Cortex of kidney (tissue), 1 donor: ENCODE data around the gene PFN3.

Experiments used
- DNase-seq: peaks from one replicate; lab custom pipeline; 2025; lab: John Stamatoyannopoulos, UW

Gene PFN3

GRCh38 chr5:177437623-177438022, 37.2 kb upstream of the PFN3 start:
- no peak for DNase-seq

- DNase-seq, result no peak
Observed at GRCh38 chr5:177435847-177436536, 35.5 kb upstream of the PFN3 start.

DNA sequence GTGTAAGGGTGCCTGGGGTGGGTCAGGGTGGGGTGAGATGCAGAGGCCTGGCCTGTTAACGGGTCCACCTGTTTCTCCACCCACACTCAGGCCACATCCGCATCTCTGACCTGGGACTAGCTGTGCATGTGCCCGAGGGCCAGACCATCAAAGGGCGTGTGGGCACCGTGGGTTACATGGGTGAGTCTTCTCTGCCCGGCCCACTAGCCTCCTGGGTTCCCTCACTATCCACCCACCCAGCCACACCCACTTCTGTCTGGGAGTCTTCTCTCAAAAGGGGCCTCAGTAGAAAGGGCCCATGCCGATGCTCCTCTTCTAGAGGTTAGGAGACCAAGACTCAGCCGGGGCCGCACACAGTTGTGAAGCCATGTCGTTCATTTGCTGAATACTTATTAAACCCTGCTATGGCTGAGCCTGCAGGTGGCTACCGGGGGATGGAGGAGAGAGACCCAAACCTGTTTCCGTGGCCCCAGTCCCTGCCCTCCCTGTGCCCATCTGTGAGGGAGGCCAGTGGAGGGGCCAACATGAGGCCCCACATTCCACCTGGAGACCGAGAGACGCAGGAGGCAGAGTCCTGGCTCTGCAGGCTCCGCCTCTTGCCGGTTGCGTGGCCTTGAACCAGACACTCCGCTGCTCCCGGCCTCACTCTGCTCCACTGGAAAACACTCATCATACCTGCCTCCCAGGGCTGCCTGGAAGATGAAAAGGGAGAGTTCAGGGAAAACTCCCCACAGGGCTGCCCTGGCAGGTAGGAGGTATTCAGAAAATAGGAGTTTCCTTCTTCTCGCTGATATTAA, 34.7 kb upstream of the PFN3 start:
- no peak for DNase-seq

- no peak for DNase-seq
Observed at GRCh38 chr5:177434437-177434836, 34.0 kb upstream of the PFN3 start.

DNA sequence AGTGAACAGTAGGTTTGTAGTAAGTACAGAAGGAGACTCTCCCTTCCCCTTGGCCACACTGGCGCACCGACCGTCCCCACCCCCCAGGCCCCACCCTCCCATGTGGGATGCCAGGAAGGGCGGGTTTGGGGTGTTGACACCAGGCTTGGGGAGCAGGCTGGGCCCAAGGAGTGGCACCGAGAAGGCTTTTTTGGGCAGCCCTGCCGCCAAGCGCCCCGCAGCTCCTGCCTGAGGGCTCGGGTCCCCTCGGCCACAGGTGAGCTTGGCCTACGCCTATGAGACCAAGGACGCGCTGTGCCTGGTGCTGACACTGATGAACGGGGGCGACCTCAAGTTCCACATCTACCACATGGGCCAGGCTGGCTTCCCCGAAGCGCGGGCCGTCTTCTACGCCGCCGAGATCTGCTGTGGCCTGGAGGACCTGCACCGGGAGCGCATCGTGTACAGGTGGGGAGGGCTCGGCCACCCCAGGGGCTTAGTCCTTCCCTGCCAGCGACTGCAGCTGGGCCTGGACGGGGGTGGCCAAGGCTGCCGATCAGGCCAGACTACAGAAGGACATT, 33.3 kb upstream of the PFN3 start:
- no peak for DNase-seq

DNA sequence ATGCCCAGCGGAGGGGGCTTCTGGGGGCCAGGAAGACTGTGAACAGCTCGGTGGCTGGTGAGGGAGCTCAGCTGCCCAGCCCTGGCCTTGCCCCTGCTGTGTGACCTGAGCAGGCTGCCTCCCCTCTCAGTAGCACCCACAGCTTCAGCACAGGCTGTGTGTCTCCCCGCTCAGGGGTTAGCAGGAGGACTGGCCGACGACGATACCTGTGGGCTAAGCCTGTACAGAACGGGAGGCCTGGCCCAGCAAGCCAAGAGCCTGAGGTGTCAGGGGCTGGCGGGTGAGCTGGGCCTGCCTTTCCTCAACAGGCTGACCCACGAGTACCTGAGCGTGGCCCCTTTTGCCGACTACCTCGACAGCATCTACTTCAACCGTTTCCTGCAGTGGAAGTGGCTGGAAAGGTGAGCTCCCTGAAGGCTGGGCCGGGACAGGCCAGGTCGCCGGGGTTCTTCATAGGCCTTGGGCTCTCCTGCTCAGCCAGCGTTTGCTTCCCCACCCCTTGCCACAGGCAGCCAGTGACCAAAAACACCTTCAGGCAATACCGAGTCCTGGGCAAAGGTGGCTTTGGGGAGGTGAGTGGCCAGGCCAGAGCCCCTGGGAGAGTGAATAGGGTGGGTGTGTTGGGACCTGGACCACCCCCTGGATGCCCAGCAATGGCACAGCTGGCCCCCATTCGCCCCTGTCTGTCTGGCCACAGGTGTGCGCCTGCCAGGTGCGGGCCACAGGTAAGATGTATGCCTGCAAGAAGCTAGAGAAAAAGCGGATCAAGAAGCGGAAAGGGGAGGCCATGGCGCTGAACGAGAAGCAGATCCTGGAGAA, 32.6 kb upstream of the PFN3 start:
- no peak for DNase-seq

DNA sequence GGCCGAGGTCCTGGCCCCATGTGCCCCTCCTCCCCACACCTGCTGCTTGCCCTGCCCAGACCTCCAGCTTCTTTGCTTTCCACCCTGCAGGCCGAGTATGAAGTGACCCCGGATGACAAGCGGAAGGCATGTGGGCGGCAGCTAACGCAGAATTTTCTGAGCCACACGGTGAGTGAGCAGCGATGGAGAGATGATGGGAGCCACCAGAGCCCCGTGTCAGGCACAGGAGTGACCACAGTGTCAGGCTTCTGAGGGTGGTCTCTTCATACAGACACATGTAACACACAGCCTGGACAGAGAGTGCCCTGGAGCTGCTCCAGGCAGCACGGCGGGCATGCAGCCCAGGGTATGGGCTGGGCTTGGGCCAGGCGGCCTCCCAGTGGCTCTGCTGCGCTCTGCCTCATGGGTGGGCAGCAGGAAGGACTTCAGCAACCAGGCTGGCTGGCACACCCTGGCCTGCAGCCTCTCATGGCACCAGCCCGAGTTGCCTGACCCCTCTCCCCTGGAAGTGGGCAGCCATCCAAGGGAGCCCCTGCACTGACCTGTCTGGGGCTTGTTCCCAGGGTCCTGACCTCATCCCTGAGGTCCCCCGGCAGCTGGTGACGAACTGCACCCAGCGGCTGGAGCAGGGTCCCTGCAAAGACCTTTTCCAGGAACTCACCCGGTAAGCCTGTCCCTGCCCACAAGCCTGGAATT, 31.8 kb upstream of the PFN3 start:
- no peak for DNase-seq

GRCh38 chr5:177431317-177432142, 31.1 kb upstream of the PFN3 start:
- no peak for DNase-seq

- DNase-seq, result no peak
Observed at GRCh38 chr5:177430972-177431316, 30.5 kb upstream of the PFN3 start.

- no peak for DNase-seq
Observed at GRCh38 chr5:177430140-177430951, 29.9 kb upstream of the PFN3 start.

GRCh38 chr5:177429248-177430040, 29.0 kb upstream of the PFN3 start:
- no peak for DNase-seq

DNA sequence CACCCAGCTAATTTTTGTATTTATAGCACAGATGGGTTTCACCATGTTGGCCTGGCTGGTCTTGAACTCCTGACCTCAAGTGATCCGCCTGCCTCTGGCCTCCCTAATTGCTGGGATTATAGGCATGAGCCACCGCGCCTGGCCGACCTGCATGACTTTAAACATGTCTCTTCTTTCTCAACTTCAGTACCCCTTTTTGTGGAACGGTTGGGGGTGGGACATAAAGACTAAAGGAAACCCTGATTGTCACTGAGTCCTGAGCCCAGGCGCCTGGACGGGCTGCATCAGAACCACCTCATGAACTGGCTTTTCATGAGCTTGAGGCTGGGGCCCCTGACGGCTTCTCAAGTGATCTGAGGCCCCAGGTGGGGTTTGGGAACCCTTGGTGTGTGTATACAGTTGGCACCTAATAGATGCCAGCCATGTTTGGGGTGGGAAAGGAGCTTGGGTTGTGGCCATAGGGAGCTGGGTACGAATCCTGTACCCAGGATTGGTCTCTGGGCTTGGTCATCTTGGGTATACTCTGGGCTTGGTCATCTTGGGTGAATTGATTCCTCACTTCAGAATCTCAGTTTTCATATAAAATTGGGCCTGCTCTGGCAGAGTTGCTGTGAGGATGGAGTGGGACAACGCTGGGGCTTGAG, 28.2 kb upstream of the PFN3 start:
- no peak for DNase-seq

DNA sequence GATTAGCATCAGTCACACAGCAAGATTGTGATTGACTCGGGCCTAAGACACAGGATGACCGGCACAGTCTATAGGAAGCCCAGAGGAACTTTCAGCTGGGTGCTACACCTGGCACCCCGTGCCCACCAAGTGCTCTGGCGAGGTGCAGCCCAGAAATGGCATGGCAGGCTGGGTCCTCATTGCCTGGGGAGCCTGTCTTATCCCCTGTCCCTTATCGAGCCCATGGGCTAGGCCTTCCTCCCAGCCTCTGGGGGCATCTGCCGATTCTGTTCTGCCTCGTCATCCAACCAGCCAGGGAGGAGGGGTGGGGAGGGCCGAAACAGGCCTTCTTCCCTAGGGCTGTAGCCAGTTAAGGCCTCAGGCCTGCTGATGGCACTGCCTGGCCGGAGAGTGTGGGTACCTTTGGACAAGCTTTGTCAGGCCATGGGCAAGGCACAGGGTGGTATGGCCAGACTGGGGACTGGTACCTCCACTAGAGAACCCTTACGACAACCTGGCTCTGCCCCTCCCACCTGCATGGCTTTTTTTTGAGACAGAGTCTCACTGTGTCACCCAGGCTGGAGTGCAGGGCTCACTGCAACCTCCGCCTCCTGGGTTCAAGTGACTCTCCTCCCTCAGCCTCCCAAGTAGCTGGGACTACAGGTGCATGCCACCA, 27.6 kb upstream of the PFN3 start:
- DNase-seq, result no peak

GRCh38 chr5:177427211-177427822, 26.9 kb upstream of the PFN3 start:
- no peak for DNase-seq

GRCh38 chr5:177426566-177427210, 26.2 kb upstream of the PFN3 start, which contains the start of gene GRK6:
GRK6 (plus strand) TSS chr5:177426676; CDS start chr5:177426846, 170 bp downstream.
- peak; percentile 92 for DNase-seq

- DNase-seq, result peak; percentile 92
Observed at GRCh38 chr5:177425801-177426565, 25.5 kb upstream of the PFN3 start.
